22Rv1 (cell line): ENCODE data around the gene SCYL3.
"Not testable (repeated sequence)": the region's sequence is repeated elsewhere in the genome, so short reads cannot be mapped to it uniquely, and the experiment has no call there.

Experiments used
- H3K27ac ChIP-seq: fragments of 450-650 bp; 2 replicates; pipeline ENCODE4 v1.5.1; 2017
- ZFX ChIP-seq: fragments of 450-650 bp; IDR thresholded peaks from 2 replicates; pipeline ENCODE4 v1.6.1; 2017; ENCODE audit warnings: antibody characterized with exemption, borderline replicate concordance
- TF ChIP-seq, protein P1 (sequence below): fragments of 450-650 bp; IDR thresholded peaks from 2 replicates; pipeline ENCODE4 v1.5.1; 2017; ENCODE audit warnings: mild to moderate bottlenecking

SCYL3 gene

GRCh38 chr1:169812131-169812530 lies 81.6 kb downstream of the SCYL3 start:
- TF ChIP-seq, protein P1, sequence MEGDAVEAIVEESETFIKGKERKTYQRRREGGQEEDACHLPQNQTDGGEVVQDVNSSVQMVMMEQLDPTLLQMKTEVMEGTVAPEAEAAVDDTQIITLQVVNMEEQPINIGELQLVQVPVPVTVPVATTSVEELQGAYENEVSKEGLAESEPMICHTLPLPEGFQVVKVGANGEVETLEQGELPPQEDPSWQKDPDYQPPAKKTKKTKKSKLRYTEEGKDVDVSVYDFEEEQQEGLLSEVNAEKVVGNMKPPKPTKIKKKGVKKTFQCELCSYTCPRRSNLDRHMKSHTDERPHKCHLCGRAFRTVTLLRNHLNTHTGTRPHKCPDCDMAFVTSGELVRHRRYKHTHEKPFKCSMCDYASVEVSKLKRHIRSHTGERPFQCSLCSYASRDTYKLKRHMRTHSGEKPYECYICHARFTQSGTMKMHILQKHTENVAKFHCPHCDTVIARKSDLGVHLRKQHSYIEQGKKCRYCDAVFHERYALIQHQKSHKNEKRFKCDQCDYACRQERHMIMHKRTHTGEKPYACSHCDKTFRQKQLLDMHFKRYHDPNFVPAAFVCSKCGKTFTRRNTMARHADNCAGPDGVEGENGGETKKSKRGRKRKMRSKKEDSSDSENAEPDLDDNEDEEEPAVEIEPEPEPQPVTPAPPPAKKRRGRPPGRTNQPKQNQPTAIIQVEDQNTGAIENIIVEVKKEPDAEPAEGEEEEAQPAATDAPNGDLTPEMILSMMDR, result no peak
- no peak for TF ChIP-seq ZFX
- H3K27ac ChIP-seq, result no peak overlapping the region

GRCh38 chr1:169811418-169812035 lies 82.2 kb downstream of the SCYL3 start:
- H3K27ac ChIP-seq, result not testable (repeated sequence)

DNA sequence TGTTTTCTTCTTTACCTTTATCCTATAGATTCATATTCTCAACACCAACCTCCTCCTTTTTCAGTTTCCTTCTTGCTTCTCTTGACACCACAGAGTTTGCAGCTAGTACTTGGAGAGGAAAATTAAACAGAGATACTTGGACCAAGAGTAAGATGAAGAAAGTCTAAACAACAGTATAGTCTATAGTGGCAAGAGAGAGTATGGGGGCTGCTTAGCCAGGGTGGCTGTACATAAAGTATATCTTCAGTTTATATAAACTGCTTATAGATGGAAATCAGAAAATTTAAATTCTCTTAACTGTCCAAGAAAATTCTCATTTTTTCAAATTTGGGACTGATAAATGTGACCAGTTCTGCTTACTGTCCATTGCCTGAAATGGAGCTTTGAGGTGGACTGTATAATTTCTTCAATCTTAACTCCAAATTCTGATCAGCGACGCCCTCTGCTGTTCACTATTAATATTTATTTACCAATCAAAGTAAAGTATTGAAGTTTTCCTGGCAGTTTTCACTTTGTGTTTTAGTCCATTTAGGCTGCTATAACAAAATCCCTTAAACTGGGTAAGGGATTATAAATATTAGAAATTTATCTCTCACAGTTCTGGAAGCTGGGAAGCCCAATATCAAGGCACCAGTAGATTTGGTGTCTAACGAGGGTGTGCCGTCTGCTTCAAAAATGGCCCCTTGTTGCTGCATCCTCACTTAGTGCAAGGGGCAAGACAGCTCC lies 84.2 kb downstream of the SCYL3 start:
- no peak for TF ChIP-seq ZFX
- TF ChIP-seq, protein P1, result peak; percentile 89
- no peak overlapping the region for H3K27ac ChIP-seq

DNA sequence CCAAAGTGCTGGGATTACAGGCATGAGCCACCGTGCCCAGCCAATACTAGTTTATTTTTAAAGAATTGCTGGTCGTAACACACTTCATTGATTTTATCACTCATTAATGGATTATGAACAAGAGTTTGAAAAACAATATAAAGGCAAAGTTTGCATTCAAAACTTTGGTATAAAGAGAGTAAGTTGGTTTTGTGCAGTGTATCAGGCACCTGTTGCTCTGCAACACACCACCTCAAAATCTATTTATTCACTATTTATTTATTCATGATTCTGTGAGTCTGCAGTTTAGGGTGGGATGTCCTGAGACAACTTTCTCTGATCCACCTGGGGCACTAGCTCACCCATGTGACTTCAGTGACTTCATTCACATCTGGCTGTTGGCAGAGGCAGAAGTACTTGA lies 88.8 kb downstream of the SCYL3 start:
- no peak for TF ChIP-seq ZFX
- TF ChIP-seq, protein P1, result no peak
- H3K27ac ChIP-seq, result no peak overlapping the region

- TF ChIP-seq, protein P1, result no peak
- no peak for TF ChIP-seq ZFX
- H3K27ac ChIP-seq, result no peak overlapping the region
Measured at GRCh38 chr1:169802888-169803287, 90.8 kb downstream of the SCYL3 start.
